HG02970 (cell line): ENCODE results near the gene TMEM186.
"Not testable (repeated sequence)": the region's sequence is repeated elsewhere in the genome, so short reads cannot be mapped to it uniquely, and the experiment has no call there.

Source experiments
- ATAC-seq: cut with Tn5 transposase; IDR thresholded peaks from one replicate; pipeline ENCODE4 v1.9.1; 2021; ENCODE audit warnings: mild to moderate bottlenecking, moderate library complexity, moderate number of reproducible peaks; ENCODE audit not compliant: unreplicated experiment, low FRiP score

Gene TMEM186

GRCh38 chr16:8797364-8798173 is at the start of gene TMEM186, which contains the start of gene PMM2:
Gene TMEM186, minus strand, starts transcription at chr16:8797639. Its CDS starts 25 bp downstream, at chr16:8797614.
Gene PMM2, plus strand, starts transcription at chr16:8797839. Its CDS starts 44 bp downstream, at chr16:8797883.
- ATAC-seq: peak; percentile 87

GRCh38 chr16:8847145-8847544 is 49.7 kb upstream of the TMEM186 start:
- no peak for ATAC-seq

GRCh38 chr16:8846401-8846932 is 49.0 kb upstream of the TMEM186 start:
- ATAC-seq: no peak

- no peak for ATAC-seq
Measured at GRCh38 chr16:8845699-8846298, 48.4 kb upstream of the TMEM186 start.

GRCh38 chr16:8843296-8843695 is 45.9 kb upstream of the TMEM186 start:
- not testable (repeated sequence) for ATAC-seq

GRCh38 chr16:8842016-8842415 is 44.6 kb upstream of the TMEM186 start:
- ATAC-seq: not testable (repeated sequence)

- not testable (repeated sequence) for ATAC-seq
Measured at GRCh38 chr16:8837594-8837993, 40.2 kb upstream of the TMEM186 start.

- ATAC-seq: not testable (repeated sequence)
Measured at GRCh38 chr16:8836797-8837196, 39.4 kb upstream of the TMEM186 start.

- no peak for ATAC-seq
Measured at GRCh38 chr16:8832717-8833105, 35.3 kb upstream of the TMEM186 start.

- no peak for ATAC-seq
Measured at GRCh38 chr16:8831871-8832716, 34.7 kb upstream of the TMEM186 start.

- ATAC-seq: no peak
Measured at GRCh38 chr16:8831450-8831849, 34.0 kb upstream of the TMEM186 start.

GRCh38 chr16:8828541-8829165 is 31.2 kb upstream of the TMEM186 start:
- no peak for ATAC-seq

- no peak for ATAC-seq
Measured at GRCh38 chr16:8826278-8826879, 28.9 kb upstream of the TMEM186 start.

GRCh38 chr16:8822403-8822802 is 25.0 kb upstream of the TMEM186 start:
- no peak for ATAC-seq

- no peak for ATAC-seq
Measured at GRCh38 chr16:8819411-8820034, 22.1 kb upstream of the TMEM186 start.

GRCh38 chr16:8818504-8819270 is 21.2 kb upstream of the TMEM186 start:
- ATAC-seq: no peak

GRCh38 chr16:8816967-8817655 is 19.7 kb upstream of the TMEM186 start:
- ATAC-seq: no peak
